WTC11 (cell line): ENCODE results near the gene LMO2.

Experiments used
- CTCF ChIP-seq: fragments of 200-600 bp; IDR thresholded peaks from 2 replicates; pipeline ENCODE4 v1.8.0; 2022; ENCODE audit warnings: antibody characterized with exemption
- FOXJ3 ChIP-seq: sonication (generic); formaldehyde crosslinking; IDR thresholded peaks from 2 replicates; pipeline ENCODE4 v1.9.0; 2021; ENCODE audit warnings: missing genetic modification reagents, mild to moderate bottlenecking, borderline replicate concordance
- KAT7 ChIP-seq: sonication (generic); formaldehyde crosslinking; IDR thresholded peaks from 2 replicates; pipeline ENCODE4 v1.8.1; 2023; ENCODE audit warnings: missing genetic modification reagents, mild to moderate bottlenecking, borderline replicate concordance
- MAX ChIP-seq: sonication (generic); formaldehyde crosslinking; IDR thresholded peaks from 2 replicates; pipeline ENCODE4 v1.8.0; 2022; ENCODE audit warnings: mild to moderate bottlenecking, missing genetic modification reagents
- MLX ChIP-seq: sonication (generic); formaldehyde crosslinking; IDR thresholded peaks from 2 replicates; pipeline ENCODE4 v1.8.1; 2023; ENCODE audit warnings: mild to moderate bottlenecking, missing genetic modification reagents, moderate library complexity
- TCF7 ChIP-seq: sonication (generic); formaldehyde crosslinking; IDR thresholded peaks from 2 replicates; pipeline ENCODE4 v1.8.0; 2022; ENCODE audit warnings: mild to moderate bottlenecking, low read depth, missing genetic modification reagents, moderate library complexity
- TEAD4 ChIP-seq: sonication (generic); formaldehyde crosslinking; IDR thresholded peaks from 2 replicates; pipeline ENCODE4 v1.8.0; 2022; ENCODE audit warnings: mild to moderate bottlenecking, missing genetic modification reagents
- TF ChIP-seq, protein P1 (sequence below): sonication (generic); formaldehyde crosslinking; IDR thresholded peaks from 2 replicates; pipeline ENCODE4 v1.8.1; 2023; ENCODE audit warnings: mild to moderate bottlenecking, missing genetic modification reagents

DNA sequence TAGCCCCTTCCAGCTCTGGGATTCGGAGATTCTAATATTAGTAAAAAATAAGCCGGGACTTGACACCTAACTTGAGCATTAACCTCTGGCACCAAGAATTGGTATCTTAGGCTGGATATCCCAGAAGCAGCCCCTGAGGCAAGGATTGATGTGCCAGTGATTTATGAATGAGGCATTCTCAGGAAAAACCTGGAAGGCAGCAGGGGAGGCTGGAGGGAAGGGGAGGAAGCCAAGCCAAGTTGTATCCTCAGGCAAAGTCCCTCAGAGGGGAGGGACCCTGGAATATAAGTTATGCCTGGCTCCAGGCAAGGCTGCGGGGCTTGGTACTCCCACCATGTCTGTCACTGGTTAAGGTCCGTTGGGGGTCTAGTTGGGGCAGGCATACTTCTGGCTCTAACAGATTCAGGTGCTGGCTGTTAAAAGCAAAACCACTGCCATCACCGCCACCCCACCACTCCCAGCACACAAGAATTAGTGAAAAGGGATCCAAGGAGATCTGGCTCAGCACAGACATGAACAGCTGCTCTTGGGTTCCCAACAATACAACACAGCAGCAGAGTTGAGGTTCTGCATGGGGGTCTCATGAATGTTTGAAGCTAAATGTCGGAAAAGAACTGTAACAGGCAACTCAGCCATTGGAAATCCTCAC, 29.8 kb downstream of the LMO2 start:
- TF ChIP-seq TCF7 (no peak), MLX (no peak), MAX (no peak), KAT7 (CRISPR knock-in tag) (no peak), FOXJ3 (CRISPR knock-in tag) (no peak), TEAD4 (CRISPR knock-in tag) (no peak), CTCF (no peak)
- TF ChIP-seq, protein P1, sequence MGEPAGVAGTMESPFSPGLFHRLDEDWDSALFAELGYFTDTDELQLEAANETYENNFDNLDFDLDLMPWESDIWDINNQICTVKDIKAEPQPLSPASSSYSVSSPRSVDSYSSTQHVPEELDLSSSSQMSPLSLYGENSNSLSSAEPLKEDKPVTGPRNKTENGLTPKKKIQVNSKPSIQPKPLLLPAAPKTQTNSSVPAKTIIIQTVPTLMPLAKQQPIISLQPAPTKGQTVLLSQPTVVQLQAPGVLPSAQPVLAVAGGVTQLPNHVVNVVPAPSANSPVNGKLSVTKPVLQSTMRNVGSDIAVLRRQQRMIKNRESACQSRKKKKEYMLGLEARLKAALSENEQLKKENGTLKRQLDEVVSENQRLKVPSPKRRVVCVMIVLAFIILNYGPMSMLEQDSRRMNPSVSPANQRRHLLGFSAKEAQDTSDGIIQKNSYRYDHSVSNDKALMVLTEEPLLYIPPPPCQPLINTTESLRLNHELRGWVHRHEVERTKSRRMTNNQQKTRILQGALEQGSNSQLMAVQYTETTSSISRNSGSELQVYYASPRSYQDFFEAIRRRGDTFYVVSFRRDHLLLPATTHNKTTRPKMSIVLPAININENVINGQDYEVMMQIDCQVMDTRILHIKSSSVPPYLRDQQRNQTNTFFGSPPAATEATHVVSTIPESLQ = no peak
